Heart left ventricle (tissue), 16 donors: ENCODE results near the gene H6PD. TPM values are rescaled to one million over a fixed set of nuclear protein-coding genes. Genes with fewer than 3 reads are reported as not detected.
A peak's percentile ranks its signal among the peaks of the same experiment; 100 is the strongest.

Experiments used
- ATAC-seq, 4 donors: fragments of 200-7000 bp; cut with Tn5 transposase; one replicate each; pipeline ENCODE4 v1.9.1; 2020 to 2022; ENCODE audit warnings: moderate library complexity in 4 of 4, mild to moderate bottlenecking in 3 of 4, moderate number of reproducible peaks in 1 of 4
- DNase-seq, 5 donors: peaks; one replicate each; pipeline ENCODE4 v3.0.0-alpha.2; 2020
- H3K27ac ChIP-seq, 12 donors: fragments of 200-600 bp; sonication (generic) in 4 of 12; one replicate each; pipeline versions ENCODE4 v1.5.0 to v1.8.0; 2016 to 2022; ENCODE audit warnings: mild to moderate bottlenecking in 2 of 12
- H3K27me3 ChIP-seq, 9 donors: fragments of 200-600 bp; sonication (generic) in 2 of 9; one replicate each; pipeline versions ENCODE4 v1.5.1 to v1.8.0; 2016 to 2022; ENCODE audit warnings: mild to moderate bottlenecking in 3 of 9
- H3K36me3 ChIP-seq, 9 donors: fragments of 200-600 bp; sonication (generic) in 2 of 9; one replicate each; pipeline versions ENCODE4 v1.5.0 to v1.8.0; 2018 to 2022; ENCODE audit warnings: mild to moderate bottlenecking in 2 of 9
- H3K4me1 ChIP-seq, 12 donors: fragments of 200-600 bp; sonication (generic) in 4 of 12; one replicate each; pipeline versions ENCODE4 v1.5.0 to v1.8.0; 2016 to 2022; ENCODE audit warnings: mild to moderate bottlenecking in 3 of 12
- H3K4me3 ChIP-seq, 12 donors: fragments of 200-600 bp; sonication (generic) in 4 of 12; one replicate each; pipeline versions ENCODE4 v1.5.0 to v1.8.0; 2017 to 2022; ENCODE audit warnings: mild to moderate bottlenecking in 9 of 12, moderate library complexity in 4 of 12
- H3K9me3 ChIP-seq, 12 donors: fragments of 200-600 bp; sonication (generic) in 4 of 12; one replicate each; pipeline versions ENCODE4 v1.5.0 to v1.8.0; 2016 to 2022; ENCODE audit warnings: mild to moderate bottlenecking in 1 of 12
- POLR2A ChIP-seq, 2 donors: fragments of 450-650 bp; IDR thresholded peaks; one replicate each; pipeline ENCODE4 v1.6.1; 2017; ENCODE audit warnings: antibody characterized with exemption in 2 of 2, mild to moderate bottlenecking in 2 of 2, moderate library complexity in 2 of 2
- WGBS, 4 donors: extraction: QIAGEN DNeasy Blood & Tissue Kit in 2 of 4; methylation state at CpG; one replicate each; pipeline versions ENCODE4 v1.1.5 to v1.1.7; 2013 to 2018; 5-methylcytosine and 5-hydroxymethylcytosine counted together
- intact Hi-C, 10 donors: fragments of 100-400 bp; cut with DNase I; formaldehyde crosslinking; loops; one replicate each; pipeline versions ENCODE4 v1.11.1 to v1.14.2; 2022
- polyA plus RNA-seq, 2 donors: library from polyadenylated mRNA; stranded (reverse); fragments of 200-250 nt; gene quantifications; one replicate each; pipeline ENCODE4 v1.2.3, GENCODE V29; 2013
- total RNA-seq, 9 donors: library from RNA; depleted of rRNA in 2 of 9; stranded (reverse); fragments of >200 nt in 2 of 9; fragmentation: NEBNext Ultra II Directional in 3 of 9; extraction: Animal tissue kit (Norgen Biotek cat#: 25700) in 3 of 9; gene quantifications; one replicate each; pipeline versions ENCODE4 v1.1.0 to v1.2.4, GENCODE V29; 2016 to 2023
- TF ChIP-seq, protein P1 (sequence below), 12 donors: fragments of 200-600 bp; sonication (generic) in 4 of 12; IDR thresholded peaks; one replicate each; pipeline versions ENCODE4 v1.5.0 to v1.8.0; 2018 to 2022; ENCODE audit warnings: antibody characterized with exemption in 12 of 12, mild to moderate bottlenecking in 5 of 12
- donor health status: ischemic (EF 13 %, LVEDD 7.1; RV severe dilation, severe dysfunction).
- donor health status: healthy with polysubstance abuse.
- donor health status: DM: no; HTN: yes; CAD: no.
- donor health status: DM: no; HTN: no; CAD: no.
- donor health status: ischemic (EF 25% LVEDD 6.9; RV normal size, moderate dysfunction).
- donor health status: ischemic (EF 25% LVEDD 5.7; RV mildly dilated, moderate dysfunction).
- donor health status: healthy.
- donor health status: DM: yes; HTN: yes; CAD: no.
- donor health status: ischemic (EF 35%, LVEDD 5.7; RV mildly dilated, moderate dysfunction).
- donor health status: nonischemic (EF 11% LVEDD 7.7; RV severe dilation, severe dysfunction).
- donor health status: DM: yes; HTN: yes; CAD: no.
- donor health status: PGD.
- donor health status: ischemic (EF 29% LVEDD 5.4; RV normal size, mild dysfunction).
- donor health status: nonischemic (EF 23%, LVEDD 6.1; RV moderate dilation, normal function).

The H6PD gene
- total and polyA plus RNA-seq, 11 donors = 11.0 to 54.5 (median 26.4) TPM

DNA sequence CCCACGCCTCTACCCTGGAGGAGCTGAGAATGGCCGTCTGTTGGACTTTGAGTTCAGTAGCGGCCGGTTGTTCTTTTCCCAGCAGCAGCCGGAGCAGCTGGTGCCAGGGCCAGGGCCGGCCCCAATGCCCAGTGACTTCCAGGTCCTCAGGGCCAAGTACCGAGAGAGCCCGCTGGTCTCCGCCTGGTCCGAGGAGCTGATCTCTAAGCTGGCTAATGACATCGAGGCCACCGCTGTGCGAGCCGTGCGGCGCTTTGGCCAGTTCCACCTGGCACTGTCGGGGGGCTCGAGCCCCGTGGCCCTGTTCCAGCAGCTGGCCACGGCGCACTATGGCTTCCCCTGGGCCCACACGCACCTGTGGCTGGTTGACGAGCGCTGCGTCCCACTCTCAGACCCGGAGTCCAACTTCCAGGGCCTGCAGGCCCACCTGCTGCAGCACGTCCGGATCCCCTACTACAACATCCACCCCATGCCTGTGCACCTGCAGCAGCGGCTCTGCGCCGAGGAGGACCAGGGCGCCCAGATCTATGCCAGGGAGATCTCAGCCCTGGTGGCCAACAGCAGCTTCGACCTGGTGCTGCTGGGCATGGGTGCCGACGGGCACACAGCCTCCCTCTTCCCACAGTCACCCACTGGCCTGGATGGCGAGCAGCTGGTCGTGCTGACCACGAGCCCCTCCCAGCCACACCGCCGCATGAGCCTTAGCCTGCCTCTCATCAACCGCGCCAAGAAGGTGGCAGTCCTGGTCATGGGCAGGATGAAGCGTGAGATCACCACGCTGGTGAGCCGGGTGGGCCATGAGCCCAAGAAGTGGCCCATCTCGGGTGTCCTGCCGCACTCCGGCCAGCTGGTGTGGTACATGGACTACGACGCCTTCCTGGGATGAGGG, 29.7 kb downstream of the H6PD start:
- TF ChIP-seq, protein P1, sequence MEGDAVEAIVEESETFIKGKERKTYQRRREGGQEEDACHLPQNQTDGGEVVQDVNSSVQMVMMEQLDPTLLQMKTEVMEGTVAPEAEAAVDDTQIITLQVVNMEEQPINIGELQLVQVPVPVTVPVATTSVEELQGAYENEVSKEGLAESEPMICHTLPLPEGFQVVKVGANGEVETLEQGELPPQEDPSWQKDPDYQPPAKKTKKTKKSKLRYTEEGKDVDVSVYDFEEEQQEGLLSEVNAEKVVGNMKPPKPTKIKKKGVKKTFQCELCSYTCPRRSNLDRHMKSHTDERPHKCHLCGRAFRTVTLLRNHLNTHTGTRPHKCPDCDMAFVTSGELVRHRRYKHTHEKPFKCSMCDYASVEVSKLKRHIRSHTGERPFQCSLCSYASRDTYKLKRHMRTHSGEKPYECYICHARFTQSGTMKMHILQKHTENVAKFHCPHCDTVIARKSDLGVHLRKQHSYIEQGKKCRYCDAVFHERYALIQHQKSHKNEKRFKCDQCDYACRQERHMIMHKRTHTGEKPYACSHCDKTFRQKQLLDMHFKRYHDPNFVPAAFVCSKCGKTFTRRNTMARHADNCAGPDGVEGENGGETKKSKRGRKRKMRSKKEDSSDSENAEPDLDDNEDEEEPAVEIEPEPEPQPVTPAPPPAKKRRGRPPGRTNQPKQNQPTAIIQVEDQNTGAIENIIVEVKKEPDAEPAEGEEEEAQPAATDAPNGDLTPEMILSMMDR (IDR thresholded peaks at IDR 0.05) = no peak
- TF ChIP-seq POLR2A (IDR thresholded peaks at IDR 0.05) = no peak
- no peak for DNase-seq
- Histone ChIP-seq H3K27ac (no peak overlapping the region), H3K36me3 (peaks cover 0 to 58% (median 49%) of the 10 kb centered on the region in 9 donors), H3K4me1 (peaks cover 0 to 17% (median 4%) of the 10 kb centered on the region in 12 donors), H3K9me3 (no peaks in the 10 kb centered on the region), H3K4me3 (no peak overlapping the region), H3K27me3 (no peaks in the 10 kb centered on the region)
- ATAC-seq = no peak
- WGBS, 4 donors = 94 to 96% (median 96%) methylated on average over 29 to 50 of the region's 50 CpGs
- intact Hi-C loops = loop anchor here in 7 of 10 donors (10.0 kb wide), 2 partner anchors 191 to 311 kb away; no protein-coding TSS in a partner anchor

GRCh38 chr1:9265037-9265436, 30.5 kb downstream of the H6PD start:
- H3K27ac ChIP-seq = no peak overlapping the region
- H3K9me3 ChIP-seq = no peaks in the 10 kb centered on the region
- ATAC-seq (no peak), DNase-seq (no peak)
- no peak overlapping the region for H3K4me3 ChIP-seq
- intact Hi-C loops = loop anchor here in 8 of 10 donors (5.0 to 10.0 kb wide), 4 partner anchors 190 to 310 kb away; no protein-coding TSS in a partner anchor
- WGBS, 4 donors = 92 to 93% (median 93%) methylated on average over 10 of the region's 10 CpGs
- H3K4me1 ChIP-seq = peaks cover 0 to 25% (median 4%) of the 10 kb centered on the region in 12 donors
- TF ChIP-seq POLR2A (IDR thresholded peaks at IDR 0.05) = no peak
- TF ChIP-seq, protein P1 (IDR thresholded peaks at IDR 0.05) = no peak
- no peaks in the 10 kb centered on the region for H3K27me3 ChIP-seq
- peaks cover 0 to 58% (median 49%) of the 10 kb centered on the region in 9 donors for H3K36me3 ChIP-seq

DNA sequence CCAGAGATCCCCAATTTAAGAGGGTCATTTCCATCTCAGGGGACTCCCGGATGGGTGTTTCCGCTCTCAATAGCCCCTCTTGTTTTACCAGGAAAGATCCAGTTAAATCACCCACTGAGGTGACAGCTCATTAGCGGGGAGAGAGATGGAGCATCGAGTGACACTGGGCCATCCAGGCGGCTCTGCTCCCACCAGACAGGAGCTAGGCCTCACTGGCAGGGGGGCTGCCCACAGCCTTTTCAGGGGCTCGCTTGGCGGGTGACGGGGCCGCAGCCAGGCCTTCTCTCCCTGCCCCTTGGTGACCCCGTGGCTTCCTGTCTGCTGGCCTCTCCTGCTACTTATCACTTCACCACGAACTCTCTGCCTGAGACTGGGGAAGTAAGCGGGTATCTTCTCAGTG, 31.4 kb downstream of the H6PD start:
- Histone ChIP-seq H3K27ac (no peak overlapping the region), H3K4me3 (no peak overlapping the region), H3K36me3 (peaks cover 0 to 58% (median 49%) of the 10 kb centered on the region in 9 donors), H3K27me3 (no peaks in the 10 kb centered on the region), H3K9me3 (no peaks in the 10 kb centered on the region), H3K4me1 (peaks cover 0 to 34% (median 6%) of the 10 kb centered on the region in 12 donors)
- no peak for DNase-seq
- TF ChIP-seq POLR2A (IDR thresholded peaks at IDR 0.05) = no peak
- TF ChIP-seq, protein P1 (IDR thresholded peaks at IDR 0.05) = no peak
- WGBS, 4 donors = 85 to 88% (median 86%) methylated on average over 10 to 12 of the region's 12 CpGs
- intact Hi-C loops = loop anchor here in 8 of 10 donors (2.0 to 10.0 kb wide), 6 partner anchors 189 to 309 kb away; no protein-coding TSS in a partner anchor
- no peak for ATAC-seq

DNA sequence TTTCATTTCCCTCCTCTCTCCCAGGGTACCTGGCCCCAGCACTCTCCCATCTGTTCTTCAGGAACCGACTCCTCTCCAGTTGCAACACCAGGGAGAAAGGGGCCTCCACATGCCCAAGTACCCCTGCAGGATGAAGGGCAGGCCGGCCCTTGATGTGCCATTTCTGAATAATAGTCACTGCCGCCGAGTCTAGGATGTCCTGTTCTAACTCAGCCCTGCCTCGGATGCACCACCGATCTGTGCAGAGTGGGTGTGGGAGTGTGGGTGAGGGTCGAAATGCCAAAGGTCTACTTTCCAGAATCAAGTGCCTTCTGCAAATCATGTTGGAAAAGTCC, 32.7 kb downstream of the H6PD start:
- Histone ChIP-seq H3K9me3 (no peaks in the 10 kb centered on the region), H3K4me1 (peaks cover 0 to 36% (median 6%) of the 10 kb centered on the region in 12 donors), H3K4me3 (no peak overlapping the region), H3K36me3 (peaks cover 0 to 47% (median 42%) of the 10 kb centered on the region in 9 donors), H3K27me3 (no peaks in the 10 kb centered on the region), H3K27ac (no peak overlapping the region)
- DNase-seq (no peak), ATAC-seq (peak in 1 of 4 donors; percentile 2)
- no peak for TF ChIP-seq POLR2A (IDR thresholded peaks at IDR 0.05)
- TF ChIP-seq, protein P1 (IDR thresholded peaks at IDR 0.05) = peak in 3 of 12 donors; percentile 2 to 18 (median 5)
- intact Hi-C loops = loop anchor here in 8 of 10 donors (1.0 to 10.0 kb wide), 7 partner anchors 187 to 307 kb away; no protein-coding TSS in a partner anchor
- WGBS, 4 donors = 70 to 81% (median 80%) methylated on average over 7 of the region's 7 CpGs
